HG02970 (cell line): ENCODE results near the gene MIXL1.
"Not testable (repeated sequence)": the region's sequence is repeated elsewhere in the genome, so short reads cannot be mapped to it uniquely, and the experiment has no call there.

Source experiments
- ATAC-seq: cut with Tn5 transposase; IDR thresholded peaks from one replicate; pipeline ENCODE4 v1.9.1; 2021; ENCODE audit warnings: mild to moderate bottlenecking, moderate library complexity, moderate number of reproducible peaks; ENCODE audit not compliant: unreplicated experiment, low FRiP score

Gene MIXL1

DNA sequence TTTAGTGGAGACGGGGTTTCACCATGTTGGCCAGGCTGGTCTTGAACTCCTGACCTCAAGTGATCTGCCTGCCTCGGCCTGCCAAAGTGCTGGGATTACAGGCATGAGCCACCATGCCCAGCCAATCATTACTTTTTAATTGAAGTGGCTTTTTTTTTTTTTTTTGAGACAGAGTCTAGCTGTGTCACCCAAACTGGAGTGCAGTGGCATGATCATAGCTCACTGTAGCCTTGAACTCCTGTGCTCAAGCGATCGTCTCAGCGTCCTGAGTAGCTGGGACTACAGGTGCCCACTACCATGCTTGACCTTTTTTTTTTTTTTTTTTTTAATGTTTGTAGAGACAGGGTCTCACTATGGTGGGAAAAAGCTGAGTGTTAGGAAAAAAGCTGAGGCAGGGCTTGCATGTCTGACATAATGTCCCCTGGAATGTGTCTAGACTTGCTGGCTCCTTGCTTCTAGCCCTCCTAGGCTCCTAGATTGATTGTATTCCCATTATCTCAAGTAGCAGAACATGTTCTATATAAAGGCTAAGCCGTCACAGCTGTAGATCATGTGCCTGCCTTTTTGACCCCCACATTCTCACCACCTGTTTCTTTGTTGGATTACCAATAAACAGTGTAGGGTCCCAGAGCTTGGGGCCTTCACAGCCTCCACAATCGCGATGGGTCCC lies 48.9 kb downstream of the MIXL1 start:
- not testable (repeated sequence) for ATAC-seq

DNA sequence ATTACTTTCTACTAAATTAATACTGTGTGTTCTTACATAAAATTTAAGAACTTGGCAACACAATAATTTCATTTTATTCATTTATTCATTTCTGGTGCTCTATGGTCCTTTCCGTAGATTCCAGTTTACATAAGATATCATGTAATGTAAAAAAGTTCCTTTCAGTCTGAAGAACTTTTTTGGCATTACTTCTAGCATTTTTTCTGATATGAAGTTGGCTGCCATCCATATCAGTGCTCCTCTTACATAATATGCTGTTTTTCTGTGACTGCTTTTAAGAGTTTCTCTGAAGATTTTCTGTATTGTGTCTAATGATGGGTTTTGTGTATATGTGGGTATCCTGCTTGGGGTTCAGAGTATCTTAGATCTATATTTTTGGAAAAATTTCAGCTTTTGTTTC lies 50.7 kb downstream of the MIXL1 start:
- no peak for ATAC-seq

DNA sequence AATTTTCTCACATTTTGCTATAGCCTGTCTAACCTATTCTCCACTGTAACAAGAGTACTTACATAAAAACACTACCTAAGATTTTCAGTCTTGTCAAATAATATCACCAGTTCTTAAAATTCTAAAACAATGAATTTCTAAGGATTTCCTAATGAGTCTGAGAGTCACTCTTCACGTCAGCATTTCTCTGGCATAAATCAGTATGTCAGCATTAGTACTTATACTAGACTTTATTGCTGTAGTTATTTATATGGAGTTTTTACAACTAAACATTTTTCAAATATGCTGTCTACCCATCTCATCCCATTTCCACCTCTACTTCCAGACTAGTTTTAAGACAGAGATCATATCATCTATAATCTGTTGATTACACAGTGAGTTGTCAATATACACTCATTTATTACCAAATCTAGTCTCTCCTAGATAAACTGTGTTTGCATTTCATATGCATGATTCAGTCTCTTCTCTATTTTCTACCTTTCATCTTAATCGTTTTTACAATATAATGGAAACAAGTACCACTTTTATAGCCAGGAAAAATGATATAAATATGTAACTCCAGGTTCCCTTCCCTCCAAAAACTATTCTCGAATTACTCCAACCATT lies 52.7 kb downstream of the MIXL1 start:
- ATAC-seq, result no peak
